Activated CD4-positive, alpha-beta T cell treated with anti-CD3 and anti-CD28 coated beads, Interleukin-2, Interleukin-4, amounts not matched to agents 100 ng/mL and 50 ng/mL, durations not matched to agents 16 hours and 8 hours (primary cell): ENCODE results near the gene MAD1L1.
"Not testable (repeated sequence)": the region's sequence is repeated elsewhere in the genome, so short reads cannot be mapped to it uniquely, and the experiment has no call there.

Experiments
- DNase-seq: peaks from one replicate; pipeline ENCODE4 v3.0.0-alpha.2; 2020; ENCODE audit warnings: low spot score

The MAD1L1 gene

GRCh38 chr7:1863091-1863900 is 369.4 kb downstream of the MAD1L1 start:
- DNase-seq = no peak

- DNase-seq = no peak
These were observed 370.2 kb downstream of the MAD1L1 start for GRCh38 chr7:1862560-1862959.

GRCh38 chr7:1861799-1862458 is 370.8 kb downstream of the MAD1L1 start:
- DNase-seq = no peak

- DNase-seq = not testable (repeated sequence)
These were observed 371.6 kb downstream of the MAD1L1 start for GRCh38 chr7:1860881-1861798.

- DNase-seq = no peak
These were observed 373.3 kb downstream of the MAD1L1 start for GRCh38 chr7:1859266-1860035.

- no peak for DNase-seq
These were observed 374.1 kb downstream of the MAD1L1 start for GRCh38 chr7:1858435-1859265.

- DNase-seq = no peak
These were observed 375.0 kb downstream of the MAD1L1 start for GRCh38 chr7:1857487-1858421.

GRCh38 chr7:1856888-1857441 is 375.8 kb downstream of the MAD1L1 start:
- no peak for DNase-seq

- no peak for DNase-seq
These were observed 376.4 kb downstream of the MAD1L1 start for GRCh38 chr7:1856161-1856887.

- no peak for DNase-seq
These were observed 377.0 kb downstream of the MAD1L1 start for GRCh38 chr7:1855725-1856160.

GRCh38 chr7:1854866-1855724 is 377.6 kb downstream of the MAD1L1 start:
- no peak for DNase-seq

- no peak for DNase-seq
These were observed 378.5 kb downstream of the MAD1L1 start for GRCh38 chr7:1853986-1854865.

GRCh38 chr7:1853431-1853985 is 379.2 kb downstream of the MAD1L1 start:
- DNase-seq = no peak

GRCh38 chr7:1852517-1853430 is 380.0 kb downstream of the MAD1L1 start:
- DNase-seq = no peak
